Hematopoietic multipotent progenitor cell treated with erythropoietin and hydrocortisone succinate and interleukin-3 and kit ligand, for 17 days (in vitro differentiated cells): ENCODE measurements around the gene MID1.

ENCODE experiments used
- DNase-seq: peaks from one replicate; pipeline ENCODE4 v3.0.0-alpha.2; 2015; ENCODE audit warnings: low spot score

Gene MID1

GRCh38 chrX:10429908-10430307 is 190.5 kb downstream of the MID1 start:
- no peak for DNase-seq

GRCh38 chrX:10427249-10427648 is 193.1 kb downstream of the MID1 start:
- no peak for DNase-seq

GRCh38 chrX:10423716-10424115 is 196.7 kb downstream of the MID1 start:
- no peak for DNase-seq

- no peak for DNase-seq
These were observed 200.3 kb downstream of the MID1 start for GRCh38 chrX:10420134-10420533.

- DNase-seq, result no peak
These were observed 204.0 kb downstream of the MID1 start for GRCh38 chrX:10416424-10416823.

- DNase-seq, result no peak
These were observed 204.9 kb downstream of the MID1 start for GRCh38 chrX:10415306-10416001.

GRCh38 chrX:10414862-10415261 is 205.5 kb downstream of the MID1 start:
- no peak for DNase-seq

GRCh38 chrX:10414156-10414824 is 206.1 kb downstream of the MID1 start:
- no peak for DNase-seq

GRCh38 chrX:10404436-10404835 is 215.9 kb downstream of the MID1 start:
- DNase-seq, result no peak

- DNase-seq, result no peak
These were observed 219.1 kb downstream of the MID1 start for GRCh38 chrX:10401239-10401638.

- DNase-seq, result no peak
These were observed 221.2 kb downstream of the MID1 start for GRCh38 chrX:10399043-10399741.

- DNase-seq, result no peak
These were observed 222.2 kb downstream of the MID1 start for GRCh38 chrX:10398215-10398614.

- DNase-seq, result no peak
These were observed 223.0 kb downstream of the MID1 start for GRCh38 chrX:10397349-10397748.

- no peak for DNase-seq
These were observed 224.7 kb downstream of the MID1 start for GRCh38 chrX:10395643-10396042.
